H1 (cell line): ENCODE results near the gene PPWD1.

Experiments
- EZH2 ChIP-seq: fragments of 200-600 bp; sonication (generic); IDR thresholded peaks from 2 replicates; pipeline ENCODE4 v1.7.1; 2012; ENCODE audit warnings: low read depth, mild to moderate bottlenecking, moderate library complexity, low read length, inconsistent platforms; ENCODE audit not compliant: severe bottlenecking
- GABPA ChIP-seq: IDR thresholded peaks from 2 replicates; pipeline ENCODE4 v1.6.1; 2011; ENCODE audit warnings: mild to moderate bottlenecking, low read length, moderate library complexity, borderline replicate concordance; ENCODE audit not compliant: insufficient read depth
- HDAC6 ChIP-seq: IDR thresholded peaks from one replicate; pipeline ENCODE4 v1.7.1; 2012; ENCODE audit warnings: low read depth, mild to moderate bottlenecking, inconsistent platforms, low read length, moderate library complexity
- KDM5A ChIP-seq: fragments of 200-600 bp; IDR thresholded peaks from 2 replicates; pipeline ENCODE4 v1.7.1; 2012; ENCODE audit warnings: mild to moderate bottlenecking, low read length, inconsistent platforms, mixed read lengths
- POLR2AphosphoS5 ChIP-seq: IDR thresholded peaks from 2 replicates; pipeline ENCODE4 v1.6.1; 2011; ENCODE audit warnings: low read depth, low read length
- TAF1 ChIP-seq: IDR thresholded peaks from 2 replicates; pipeline ENCODE4 v1.6.1; 2011; ENCODE audit warnings: mild to moderate bottlenecking, low read depth, low read length
- TCF12 ChIP-seq: IDR thresholded peaks from 2 replicates; pipeline ENCODE4 v1.6.1; 2011; ENCODE audit warnings: low read depth, mild to moderate bottlenecking, low read length
- TF ChIP-seq, protein P1 (sequence below), 3 experiments: IDR thresholded peaks; 1 replicate in 2 of 3; 2 replicates in 1 of 3; pipeline versions ENCODE4 v1.5.1 to v1.6.1; 2011; ENCODE audit warnings: low read length in 3 of 3, mild to moderate bottlenecking in 3 of 3, inconsistent platforms in 2 of 3, low read depth in 1 of 3, moderate library complexity in 1 of 3; ENCODE audit not compliant: insufficient read depth in 1 of 3; ENCODE audit errors: control extremely low read depth in 1 of 3
- TF ChIP-seq, protein P2 (sequence below): IDR thresholded peaks from 2 replicates; pipeline ENCODE4 v1.6.1; 2011; ENCODE audit warnings: low read length, improper control_type of control experiment

DNA sequence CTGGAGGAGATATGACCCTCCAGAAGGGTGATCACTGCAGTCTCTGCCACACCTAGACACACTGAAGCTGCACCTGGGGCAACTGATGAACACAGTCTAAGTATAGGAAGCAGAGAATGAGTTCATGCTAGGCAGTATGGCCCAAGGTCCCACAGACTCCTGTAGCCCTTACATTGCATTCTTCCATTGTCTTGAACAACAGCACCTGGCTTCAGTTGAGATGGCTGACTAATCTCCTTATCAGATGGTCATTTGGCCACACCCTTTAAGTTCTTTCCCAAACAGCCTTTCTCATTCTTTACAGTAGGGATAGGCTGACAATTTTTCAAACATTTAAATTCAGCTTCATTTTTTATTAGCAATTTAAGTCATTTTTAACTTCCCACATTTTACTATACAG, 23.3 kb upstream of the PPWD1 start:
- TF ChIP-seq GABPA: no peak
- TF ChIP-seq, protein P1, sequence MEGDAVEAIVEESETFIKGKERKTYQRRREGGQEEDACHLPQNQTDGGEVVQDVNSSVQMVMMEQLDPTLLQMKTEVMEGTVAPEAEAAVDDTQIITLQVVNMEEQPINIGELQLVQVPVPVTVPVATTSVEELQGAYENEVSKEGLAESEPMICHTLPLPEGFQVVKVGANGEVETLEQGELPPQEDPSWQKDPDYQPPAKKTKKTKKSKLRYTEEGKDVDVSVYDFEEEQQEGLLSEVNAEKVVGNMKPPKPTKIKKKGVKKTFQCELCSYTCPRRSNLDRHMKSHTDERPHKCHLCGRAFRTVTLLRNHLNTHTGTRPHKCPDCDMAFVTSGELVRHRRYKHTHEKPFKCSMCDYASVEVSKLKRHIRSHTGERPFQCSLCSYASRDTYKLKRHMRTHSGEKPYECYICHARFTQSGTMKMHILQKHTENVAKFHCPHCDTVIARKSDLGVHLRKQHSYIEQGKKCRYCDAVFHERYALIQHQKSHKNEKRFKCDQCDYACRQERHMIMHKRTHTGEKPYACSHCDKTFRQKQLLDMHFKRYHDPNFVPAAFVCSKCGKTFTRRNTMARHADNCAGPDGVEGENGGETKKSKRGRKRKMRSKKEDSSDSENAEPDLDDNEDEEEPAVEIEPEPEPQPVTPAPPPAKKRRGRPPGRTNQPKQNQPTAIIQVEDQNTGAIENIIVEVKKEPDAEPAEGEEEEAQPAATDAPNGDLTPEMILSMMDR (IDR thresholded peaks at IDR 0.05; ENCODE audit: control extremely low read depth in 1 of 3, insufficient read depth in 1 of 3, low read depth in 1 of 3, low read length in 3 of 3): no peak
- no peak for TF ChIP-seq TAF1
- TF ChIP-seq, protein P2, sequence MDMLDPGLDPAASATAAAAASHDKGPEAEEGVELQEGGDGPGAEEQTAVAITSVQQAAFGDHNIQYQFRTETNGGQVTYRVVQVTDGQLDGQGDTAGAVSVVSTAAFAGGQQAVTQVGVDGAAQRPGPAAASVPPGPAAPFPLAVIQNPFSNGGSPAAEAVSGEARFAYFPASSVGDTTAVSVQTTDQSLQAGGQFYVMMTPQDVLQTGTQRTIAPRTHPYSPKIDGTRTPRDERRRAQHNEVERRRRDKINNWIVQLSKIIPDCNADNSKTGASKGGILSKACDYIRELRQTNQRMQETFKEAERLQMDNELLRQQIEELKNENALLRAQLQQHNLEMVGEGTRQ: no peak
- no peak for TF ChIP-seq HDAC6
- no peak for TF ChIP-seq EZH2
- TF ChIP-seq KDM5A: no peak
- TF ChIP-seq TCF12: no peak
- TF ChIP-seq POLR2AphosphoS5: no peak
